Measurements from ENCODE around the gene ACP7. TPM values are rescaled to one million over a fixed set of nuclear protein-coding genes. Genes with fewer than 3 reads are reported as not detected.

Gene ACP7
- total RNA-seq, 1 experiment from 2014 or later = 0.32 TPM

DNA sequence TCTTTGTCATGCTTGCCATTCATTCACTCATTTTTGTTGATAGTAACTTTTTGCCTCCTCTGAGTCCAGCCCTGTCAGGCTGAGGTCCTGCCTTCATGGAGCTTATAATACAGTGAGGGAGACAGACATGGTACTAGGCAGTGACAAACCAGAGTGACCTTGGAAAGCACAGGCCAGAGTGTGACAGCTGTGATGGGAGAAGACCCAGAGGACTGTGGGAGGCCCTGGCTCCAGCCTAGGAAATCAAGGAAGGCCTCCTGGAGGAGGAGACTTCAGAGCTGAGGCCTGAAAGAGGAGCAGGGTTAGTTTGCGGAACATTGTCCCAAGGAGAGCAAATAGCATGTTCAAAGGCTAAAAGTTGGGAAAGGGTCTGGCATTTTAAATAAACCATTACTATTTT lies 61.9 kb downstream of the ACP7 start:
- DNase-seq (ENCODE audit: extremely low read depth, low read depth) = no peak

DNA sequence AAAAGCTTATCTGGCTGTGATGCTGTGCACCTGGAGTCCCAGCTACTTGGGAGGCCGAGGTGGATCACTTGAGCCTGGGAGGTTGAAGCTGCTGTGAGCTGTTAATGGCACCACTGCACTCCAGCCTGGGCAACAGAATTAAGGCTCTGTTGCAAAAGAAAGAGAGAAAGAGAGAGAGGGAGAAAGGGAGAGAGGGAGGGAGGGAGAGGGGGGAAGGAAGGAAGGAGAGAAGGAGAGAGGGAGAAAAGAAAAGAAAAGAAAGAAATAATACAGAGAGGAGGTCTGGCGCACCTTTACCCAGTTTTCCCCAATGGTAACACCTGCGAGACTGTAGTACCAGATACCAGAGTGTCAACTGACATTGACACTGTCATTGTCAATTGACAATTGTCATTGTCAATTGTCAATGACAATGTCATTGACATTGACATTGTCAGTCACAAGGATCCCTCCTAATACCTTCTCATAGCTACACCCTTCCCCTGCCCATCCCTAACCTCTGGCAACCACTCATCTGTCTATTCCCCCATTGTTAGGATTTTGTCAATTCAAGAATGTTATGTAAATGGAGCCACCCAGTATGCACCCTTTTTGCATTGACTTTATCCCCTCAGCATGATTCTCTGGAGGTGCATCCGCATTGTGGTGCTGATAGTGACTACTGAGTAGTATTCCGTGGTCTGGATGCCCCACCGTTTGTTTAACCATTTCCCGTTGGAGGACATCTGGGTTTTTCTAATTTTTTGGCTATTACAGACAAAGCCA lies 62.7 kb downstream of the ACP7 start:
- DNase-seq (ENCODE audit: extremely low read depth, low read depth) = no peak

DNA sequence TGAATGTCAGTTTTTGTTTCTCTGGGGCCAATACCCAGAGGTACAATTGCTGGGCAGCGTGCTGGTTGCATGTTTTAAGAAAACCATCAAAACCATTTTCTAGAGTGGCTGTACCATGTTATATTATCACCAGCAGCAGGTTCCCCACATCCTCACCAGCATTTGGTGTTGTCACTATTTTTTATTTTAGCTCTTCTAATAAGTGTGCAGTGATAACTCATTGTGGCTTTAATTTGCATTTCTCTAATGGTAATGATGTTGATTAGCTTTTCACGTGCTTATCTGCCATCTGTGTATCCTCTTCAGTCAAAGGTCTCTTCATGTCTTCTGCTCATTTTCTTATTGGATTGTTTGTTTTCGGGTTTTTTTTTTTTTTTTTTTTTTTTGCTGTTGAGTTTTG lies 63.3 kb downstream of the ACP7 start:
- DNase-seq (ENCODE audit: extremely low read depth, low read depth) = no peak

DNA sequence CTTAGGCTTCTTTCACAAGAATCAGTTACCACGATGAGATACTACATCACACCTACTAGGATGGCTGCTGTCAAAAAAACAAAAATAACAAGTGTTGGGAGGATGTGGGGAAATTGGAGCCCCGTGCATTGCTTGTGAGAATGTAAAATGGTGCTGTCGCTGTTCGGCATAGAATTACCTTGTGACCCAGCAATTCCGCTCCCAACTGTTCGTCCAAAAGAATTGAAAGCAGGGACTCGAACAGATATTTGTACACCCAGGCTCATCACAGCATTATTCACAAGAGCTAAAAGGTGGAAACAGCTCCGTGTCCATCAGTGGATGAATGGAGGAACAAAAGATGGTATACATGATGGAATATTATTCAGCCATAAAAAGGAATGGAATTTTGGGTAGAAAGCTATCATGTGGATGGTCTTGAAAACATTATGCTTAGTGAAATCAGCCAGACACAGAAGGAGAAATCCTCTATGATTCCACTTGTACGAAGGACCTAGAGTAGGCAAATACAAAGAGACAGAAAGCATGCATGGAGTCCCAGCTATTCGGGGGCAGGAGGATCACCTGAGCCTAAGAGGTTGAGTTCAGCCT lies 64.9 kb downstream of the ACP7 start:
- no peak for DNase-seq (ENCODE audit: extremely low read depth, low read depth)

DNA sequence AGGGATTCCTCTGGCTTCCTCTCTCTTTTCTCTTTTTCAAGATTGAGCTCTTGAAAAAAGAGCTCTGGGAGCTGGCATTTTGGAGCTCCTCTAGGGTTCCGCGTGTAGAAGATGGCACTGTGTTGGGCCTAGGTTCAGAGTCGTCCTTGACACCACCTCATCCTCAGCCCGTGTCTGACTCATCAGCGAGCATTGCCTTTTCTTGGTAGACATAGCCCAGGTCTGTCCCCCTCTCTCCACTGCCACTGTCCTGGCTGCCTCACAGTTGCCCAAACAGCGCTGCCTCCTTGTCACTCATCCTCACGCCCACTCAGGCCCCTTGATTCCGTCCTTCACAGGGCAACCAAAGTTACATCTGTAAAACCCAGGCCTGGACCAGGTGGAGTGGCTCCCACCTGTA lies 66.1 kb downstream of the ACP7 start:
- no peak for DNase-seq (ENCODE audit: extremely low read depth, low read depth)

DNA sequence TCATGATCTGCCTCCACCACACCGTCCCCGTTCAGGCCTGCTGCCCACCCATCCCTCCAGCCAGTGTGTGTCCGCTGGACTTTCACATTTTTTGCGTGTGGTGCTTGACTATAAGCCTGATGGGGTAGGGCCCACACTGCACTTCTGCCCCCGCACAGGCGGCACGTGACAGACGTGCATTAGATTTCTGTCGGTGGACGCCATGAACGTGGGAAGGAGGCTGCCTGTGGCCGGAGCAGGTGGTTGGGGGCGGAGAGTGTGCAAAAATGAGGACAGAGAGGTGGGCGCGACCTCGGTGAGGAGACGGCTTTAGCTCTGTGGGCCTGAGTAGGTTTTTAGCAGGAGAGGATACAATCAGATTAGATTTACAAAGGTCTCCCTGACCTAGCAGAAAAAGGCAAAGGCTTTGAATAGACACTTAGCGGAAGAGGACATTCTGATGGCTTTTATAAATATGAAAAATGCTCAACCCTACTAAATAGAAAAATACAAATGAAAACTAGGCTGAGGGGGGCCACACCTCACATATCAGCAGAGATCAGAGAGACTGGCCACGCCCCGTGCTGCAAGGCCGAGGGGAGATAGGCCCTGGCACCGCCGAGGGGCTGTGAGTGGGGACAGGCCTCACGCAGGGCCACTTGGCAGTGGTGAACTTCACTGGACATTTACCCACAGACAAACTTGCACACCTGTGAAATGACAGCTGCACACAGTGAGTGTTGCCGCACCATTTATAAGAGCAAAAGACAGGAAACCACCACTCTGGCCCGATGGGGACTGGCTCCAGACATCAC lies 66.8 kb downstream of the ACP7 start:
- DNase-seq (ENCODE audit: extremely low read depth, low read depth) = no peak

DNA sequence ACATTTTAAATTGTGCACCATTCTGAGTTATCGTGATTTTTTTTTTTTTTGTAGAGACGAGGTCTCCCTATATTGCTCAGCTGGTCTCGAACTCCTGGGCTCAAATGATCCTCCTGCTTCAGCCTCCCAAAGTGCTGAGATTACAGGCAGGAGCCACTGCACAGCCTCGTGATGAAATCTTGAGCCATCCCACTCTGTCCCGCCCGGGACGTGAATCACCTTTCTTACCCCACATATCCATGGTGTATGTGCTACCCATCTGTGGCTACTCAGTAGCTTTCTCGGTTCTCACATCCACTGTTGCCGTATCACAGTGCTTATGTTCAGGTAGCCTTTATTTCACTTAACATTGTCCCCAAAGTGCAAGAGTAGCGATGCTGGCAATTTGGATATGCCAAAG lies 67.9 kb downstream of the ACP7 start:
- DNase-seq (ENCODE audit: extremely low read depth, low read depth) = no peak

DNA sequence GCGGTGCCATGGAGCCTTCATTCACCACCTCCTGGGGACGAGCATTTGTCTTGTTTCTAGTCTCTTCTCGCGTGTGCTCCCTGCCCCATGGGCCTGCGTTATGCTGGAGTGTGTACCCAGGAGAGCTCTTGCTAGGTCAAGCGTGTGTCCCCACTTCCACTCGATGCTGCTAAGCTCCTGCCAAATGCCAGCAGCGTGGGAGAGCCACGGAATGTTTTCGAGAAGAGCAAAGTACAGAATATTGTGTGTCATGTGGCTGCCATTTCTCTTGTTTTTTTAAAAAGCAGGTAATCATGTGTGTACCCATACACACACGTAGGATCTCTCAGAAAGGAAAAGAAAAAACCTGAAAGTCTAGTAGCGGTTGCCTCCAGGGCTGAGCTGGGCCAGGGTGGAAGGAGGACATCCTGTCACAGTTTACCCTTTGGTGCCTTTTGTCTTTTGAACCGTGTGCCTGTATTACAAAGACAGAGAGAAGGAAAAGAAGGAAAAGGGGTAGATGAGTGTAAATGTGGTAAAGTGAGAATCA lies 70.0 kb downstream of the ACP7 start:
- no peak for DNase-seq (ENCODE audit: extremely low read depth, low read depth)

DNA sequence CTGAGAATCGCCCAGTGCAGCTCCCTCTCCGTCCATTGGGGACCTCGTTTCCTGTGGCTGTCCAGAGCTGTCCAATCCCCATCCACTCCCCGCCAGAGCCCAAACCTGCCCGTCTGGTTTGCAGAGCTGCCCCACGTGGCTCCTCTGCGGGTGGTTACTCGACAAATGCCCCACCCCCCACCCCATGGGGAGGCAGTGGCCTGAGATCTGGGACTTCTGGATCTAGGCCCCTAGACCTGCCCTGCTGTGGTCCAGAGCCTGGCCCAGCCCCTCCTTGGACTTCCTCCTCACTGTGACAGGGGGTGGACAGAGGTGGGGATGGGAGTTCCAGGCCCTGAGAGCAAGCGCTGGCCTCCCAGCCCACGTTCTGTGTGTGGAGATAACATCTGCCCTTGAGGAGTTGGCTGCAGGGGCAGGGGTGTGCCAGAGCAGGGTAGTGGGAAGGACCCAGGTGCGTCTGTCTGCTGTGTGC lies 70.5 kb downstream of the ACP7 start:
- no peak for DNase-seq (ENCODE audit: extremely low read depth, low read depth)

DNA sequence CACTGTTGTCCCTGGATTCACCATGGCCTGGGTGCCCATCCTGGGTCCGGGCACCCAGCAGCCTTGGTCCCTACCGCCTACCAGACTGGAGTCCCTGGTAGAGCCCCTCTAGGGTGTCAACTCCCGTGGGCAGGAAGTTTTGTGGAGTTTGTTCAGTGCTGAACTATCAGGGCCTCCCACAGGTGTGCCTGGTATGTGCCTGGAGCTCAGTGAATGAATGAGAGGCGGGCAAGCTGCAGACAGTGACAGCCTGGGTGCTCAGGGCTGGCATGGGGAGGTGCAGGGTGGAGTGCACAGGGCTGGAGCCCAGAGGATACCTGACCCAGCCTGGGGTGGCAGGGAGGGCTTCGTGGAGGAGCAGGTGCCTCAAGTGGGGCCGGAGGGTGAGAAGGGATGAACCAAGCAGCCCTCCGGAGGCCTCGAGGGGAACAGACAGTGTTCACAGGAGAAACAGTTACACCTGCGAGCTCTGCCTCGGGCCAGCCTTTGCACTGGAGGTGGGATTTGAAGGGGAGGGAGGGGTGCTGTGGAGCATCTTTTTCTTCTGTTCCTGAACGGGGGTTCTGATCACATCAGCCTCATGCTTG lies 71.0 kb downstream of the ACP7 start:
- DNase-seq (ENCODE audit: extremely low read depth, low read depth) = no peak

DNA sequence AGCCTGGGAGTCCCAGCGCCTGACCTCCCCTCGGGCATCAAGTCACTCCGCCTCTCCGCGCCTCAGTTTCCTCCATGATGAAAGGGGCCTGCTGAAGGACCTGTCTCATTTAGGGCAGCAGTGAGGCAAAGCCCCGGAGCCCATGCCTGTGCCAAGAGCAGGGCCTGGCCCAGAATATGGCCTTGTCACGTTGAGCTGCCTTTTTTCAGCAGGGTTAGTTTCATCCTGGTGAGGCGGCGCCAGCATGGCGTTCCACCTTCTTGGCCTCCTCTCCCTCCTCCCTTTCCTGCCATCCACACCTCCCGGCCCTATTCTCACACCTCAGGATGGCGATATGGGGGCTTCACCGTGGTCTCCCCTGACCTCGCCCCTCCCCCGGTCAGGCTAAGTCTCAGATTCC lies 71.6 kb downstream of the ACP7 start:
- DNase-seq (ENCODE audit: extremely low read depth, low read depth) = no peak

DNA sequence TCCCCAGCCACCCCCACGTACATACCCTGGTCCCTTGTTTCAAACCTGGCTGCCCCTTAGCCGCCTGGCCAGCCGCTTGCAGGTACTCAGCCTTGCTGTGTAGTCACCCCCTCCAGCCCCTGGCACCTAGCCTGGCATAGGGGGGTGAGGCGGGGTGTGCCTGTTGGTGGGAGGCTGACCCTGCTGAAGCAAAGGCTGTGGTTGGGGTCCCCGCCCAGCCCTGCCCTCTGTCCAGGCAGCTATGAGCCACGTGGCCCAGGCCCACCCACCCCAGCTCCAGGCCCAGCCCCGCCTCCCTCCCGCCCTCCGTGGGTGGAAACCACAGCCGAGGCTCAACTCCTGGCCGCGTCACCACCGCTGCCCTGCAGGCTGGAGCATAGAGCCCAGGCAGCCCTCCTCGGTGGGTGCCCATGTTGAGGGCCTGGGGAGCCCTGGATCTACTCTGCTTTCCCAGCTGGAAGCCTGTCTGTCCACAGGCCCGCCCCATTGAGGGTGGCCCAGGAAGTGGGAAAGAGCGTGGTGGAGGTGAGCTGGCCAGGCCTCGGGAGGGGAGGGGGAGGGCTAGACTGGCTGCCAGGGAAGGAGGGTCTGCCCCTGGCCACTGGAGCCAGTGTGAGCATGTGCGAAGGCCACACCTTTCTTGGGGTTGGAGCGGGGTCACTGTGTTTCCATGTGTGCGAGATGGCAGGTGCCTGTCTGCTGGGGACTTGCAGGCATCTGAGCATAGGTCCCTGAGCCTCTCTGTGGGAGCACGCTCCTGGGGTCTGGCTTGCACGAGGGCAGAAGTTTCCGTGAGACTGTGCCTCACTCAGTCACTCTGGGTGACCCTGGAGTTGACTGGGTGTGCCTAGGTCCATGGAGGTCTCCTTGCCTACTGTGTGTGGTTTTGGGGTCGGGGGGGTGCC lies 72.4 kb downstream of the ACP7 start:
- no peak for DNase-seq (ENCODE audit: extremely low read depth, low read depth)

DNA sequence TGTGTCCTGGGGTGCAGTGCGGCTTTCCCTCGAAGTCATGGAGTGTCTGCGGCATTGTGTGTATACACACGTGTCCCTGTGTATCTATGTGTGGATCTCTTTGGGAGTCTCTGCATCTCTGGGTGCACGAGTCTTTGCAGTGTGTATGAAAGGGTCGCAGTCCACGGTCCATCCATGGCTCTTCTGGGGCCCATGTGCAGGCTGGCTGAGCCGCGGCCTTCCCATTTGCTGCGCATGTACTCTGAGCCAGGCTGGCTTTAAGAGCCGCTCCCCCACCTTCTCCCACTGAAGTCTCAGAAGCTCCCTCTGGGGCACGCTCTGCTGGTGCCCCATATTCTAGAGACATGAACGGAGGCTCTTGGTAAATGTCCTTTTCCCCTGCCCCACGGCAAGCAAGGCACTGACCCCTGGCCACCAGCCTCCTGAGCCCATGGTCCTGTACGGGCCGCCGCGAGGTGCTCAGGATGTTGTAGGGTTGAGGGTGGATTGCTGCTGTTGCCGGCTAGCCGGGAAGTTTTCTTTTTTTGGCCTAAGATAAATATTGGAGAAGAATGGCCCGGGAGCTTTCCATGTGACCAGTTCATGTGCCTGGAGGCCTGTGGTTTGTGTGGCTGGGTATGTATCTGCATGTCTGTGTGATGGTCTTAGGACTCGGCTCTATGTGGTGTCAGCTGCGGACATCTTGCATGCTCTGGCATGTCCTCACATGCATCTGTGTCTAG lies 73.3 kb downstream of the ACP7 start:
- DNase-seq (ENCODE audit: extremely low read depth, low read depth) = no peak

DNA sequence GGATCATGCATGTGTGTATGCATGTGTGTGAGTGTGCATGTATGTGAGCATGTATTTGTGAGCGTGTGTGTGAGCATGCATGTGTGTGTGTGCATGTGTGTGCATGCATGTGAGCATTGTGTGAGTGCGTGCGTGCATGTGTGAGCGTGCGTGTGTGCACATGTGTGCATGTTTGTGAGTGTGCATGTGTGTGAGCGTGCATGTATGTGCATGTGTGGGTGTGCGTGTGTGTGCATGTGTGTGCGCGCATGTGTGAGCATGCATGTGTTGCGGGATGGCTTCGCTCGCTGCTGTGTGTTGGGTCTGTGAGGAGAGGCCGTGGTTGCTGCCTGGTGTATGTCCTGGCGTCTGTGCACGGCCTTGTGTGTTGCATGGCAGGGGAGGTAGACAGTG lies 73.8 kb downstream of the ACP7 start:
- DNase-seq (ENCODE audit: extremely low read depth, low read depth) = no peak

DNA sequence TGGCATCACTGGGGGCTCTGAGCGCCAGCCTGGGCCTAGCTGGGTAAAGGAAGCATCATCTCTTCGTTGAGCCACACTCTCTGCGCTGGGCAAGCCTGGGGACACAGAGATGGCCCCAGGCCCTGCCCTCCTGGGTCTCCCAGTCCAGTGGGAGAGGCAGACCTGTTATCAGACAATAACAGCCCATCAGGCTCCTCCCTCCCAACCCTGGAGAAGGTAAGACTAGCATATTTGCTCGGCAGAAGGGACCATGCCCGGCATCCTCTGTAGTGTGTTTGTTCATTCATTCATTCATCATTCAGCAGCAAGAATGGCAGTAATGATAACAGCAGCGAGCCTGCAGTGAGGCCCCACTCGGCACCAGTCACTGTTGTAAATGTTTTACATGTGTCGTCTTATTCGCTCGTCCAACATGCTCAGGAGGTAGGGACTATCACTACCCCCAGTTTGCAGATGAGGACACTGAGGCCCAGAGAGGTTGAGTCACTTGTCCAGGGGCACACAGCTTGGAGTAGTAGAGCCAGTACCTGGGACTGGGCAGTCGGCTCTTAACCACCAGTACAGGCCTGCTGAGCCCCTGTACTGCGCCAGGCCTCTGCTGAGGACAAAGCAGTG lies 74.6 kb downstream of the ACP7 start:
- no peak for DNase-seq (ENCODE audit: extremely low read depth, low read depth)

DNA sequence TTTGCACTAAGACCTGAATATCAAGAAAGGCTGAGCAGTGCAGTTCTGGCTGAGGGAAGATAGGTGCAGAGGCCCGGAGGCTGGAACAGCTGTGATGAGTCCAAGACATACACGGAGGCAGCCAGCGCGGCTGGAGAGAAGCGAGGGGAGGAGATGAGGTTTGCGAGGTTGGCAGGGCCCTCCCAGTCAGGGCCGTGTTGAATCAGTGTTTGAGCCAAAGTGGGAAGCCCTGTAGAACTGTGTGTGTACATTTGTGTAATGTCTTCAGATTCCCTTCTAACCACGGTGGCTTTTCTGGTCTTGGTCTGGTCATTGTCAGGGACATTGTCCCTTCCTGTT lies 76.3 kb downstream of the ACP7 start:
- no peak for DNase-seq (ENCODE audit: extremely low read depth, low read depth)

Data from NCI-H460 (cell line).